Neutrophil (primary cell): ENCODE measurements around the gene SV2B.
"Not testable (repeated sequence)": the region's sequence is repeated elsewhere in the genome, so short reads cannot be mapped to it uniquely, and the experiment has no call there.

Experiments used
- H3K27ac ChIP-seq: fragments of 200-600 bp; sonication (generic); 2 replicates; pipeline ENCODE4 v1.5.1; 2016; ENCODE audit warnings: mild to moderate bottlenecking, moderate library complexity
- H3K27me3 ChIP-seq: fragments of 200-600 bp; sonication (generic); 2 replicates; pipeline ENCODE4 v1.6.0; 2016; ENCODE audit warnings: mild to moderate bottlenecking
- H3K36me3 ChIP-seq: fragments of 200-600 bp; sonication (generic); 2 replicates; pipeline ENCODE4 v1.5.1; 2017
- H3K4me1 ChIP-seq, 2 experiments: fragments of 200-600 bp in 1 of 2; sonication (generic) in 1 of 2; 1 replicate in 1 of 2; 2 replicates in 1 of 2; pipeline versions ENCODE4 v1.5.1 to v1.6.1; 2013 to 2016; ENCODE audit warnings: low read depth in 1 of 2, low read length in 1 of 2, mild to moderate bottlenecking in 1 of 2, moderate library complexity in 1 of 2; ENCODE audit not compliant: control insufficient read depth in 1 of 2, insufficient read depth in 1 of 2
- H3K4me3 ChIP-seq, 2 experiments: fragments of 200-600 bp in 1 of 2; sonication (generic) in 1 of 2; 1 replicate in 1 of 2; 2 replicates in 1 of 2; pipeline ENCODE4 v1.5.1; 2013 to 2016; ENCODE audit warnings: low read depth in 1 of 2, low read length in 1 of 2, mild to moderate bottlenecking in 1 of 2, moderate library complexity in 1 of 2
- H3K9me3 ChIP-seq: fragments of 200-600 bp; sonication (generic); 2 replicates; pipeline ENCODE4 v1.5.1; 2016
- CTCF ChIP-seq: fragments of 200-600 bp; sonication (generic); IDR thresholded peaks from 2 replicates; pipeline ENCODE4 v1.5.1; 2016; ENCODE audit warnings: antibody characterized with exemption

SV2B gene

DNA sequence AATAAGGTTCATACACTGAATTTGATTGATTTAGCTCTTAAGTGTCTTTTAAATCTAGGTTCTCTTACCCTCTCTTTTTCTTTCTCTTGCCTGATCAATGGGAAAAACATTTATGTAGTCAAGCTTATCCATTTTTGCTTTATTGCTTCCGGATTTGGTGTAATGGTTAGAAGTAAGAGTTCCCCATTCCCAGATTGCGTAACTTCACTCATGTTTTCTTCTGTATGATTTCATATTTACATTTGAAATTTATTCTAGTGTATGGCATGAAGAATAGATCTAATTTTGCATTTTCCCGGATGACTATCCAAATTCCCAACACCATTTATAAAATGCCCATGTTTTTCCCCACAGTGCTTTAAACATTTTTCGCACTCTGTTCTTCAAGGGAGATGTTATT lies 27.9 kb upstream of the SV2B start:
- no peak overlapping the region for H3K27ac ChIP-seq
- no peaks in the 10 kb centered on the region for H3K9me3 ChIP-seq
- no peak for TF ChIP-seq CTCF
- H3K36me3 ChIP-seq, result no peaks in the 10 kb centered on the region
- peaks cover 29% of the 10 kb centered on the region for H3K27me3 ChIP-seq
- H3K4me1 ChIP-seq, result no peaks in the 10 kb centered on the region
- H3K4me3 ChIP-seq, result no peak overlapping the region

DNA sequence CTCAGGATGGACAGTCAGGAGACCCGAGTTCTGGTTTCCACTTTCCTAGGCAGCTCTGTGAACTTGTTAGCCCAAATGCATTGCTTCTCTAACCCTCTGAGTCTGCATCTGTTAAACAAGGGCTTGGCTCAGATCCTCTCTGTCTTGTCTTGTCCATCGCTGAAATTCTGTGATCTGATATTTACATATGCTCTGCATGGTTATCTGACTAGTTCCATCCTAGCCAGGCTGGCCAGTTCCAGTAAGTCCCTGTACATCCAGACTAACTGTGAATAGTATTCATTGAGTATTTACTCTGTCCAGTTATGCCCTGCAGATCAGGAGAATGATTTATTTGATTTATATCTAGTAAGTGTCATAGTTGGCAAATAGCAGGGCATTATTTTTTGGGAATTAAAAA lies 27.0 kb upstream of the SV2B start:
- Histone ChIP-seq H3K27me3 (peaks cover 29% of the 10 kb centered on the region), H3K4me3 (no peak overlapping the region), H3K36me3 (no peaks in the 10 kb centered on the region), H3K4me1 (no peaks in the 10 kb centered on the region), H3K27ac (no peak overlapping the region), H3K9me3 (no peaks in the 10 kb centered on the region)
- TF ChIP-seq CTCF, result no peak

GRCh38 chr15:91073768-91074167 lies 26.3 kb upstream of the SV2B start:
- Histone ChIP-seq H3K27me3 (peaks cover 29% of the 10 kb centered on the region), H3K4me3 (no peak overlapping the region), H3K36me3 (no peaks in the 10 kb centered on the region), H3K27ac (no peak overlapping the region), H3K9me3 (no peaks in the 10 kb centered on the region), H3K4me1 (no peaks in the 10 kb centered on the region)
- TF ChIP-seq CTCF, result no peak

- H3K4me1 ChIP-seq, result no peaks in the 10 kb centered on the region
- peaks cover 12% of the 10 kb centered on the region for H3K27me3 ChIP-seq
- no peaks in the 10 kb centered on the region for H3K36me3 ChIP-seq
- no peak for TF ChIP-seq CTCF
- H3K27ac ChIP-seq, result no peak overlapping the region
- H3K4me3 ChIP-seq, result no peak overlapping the region
- H3K9me3 ChIP-seq, result no peaks in the 10 kb centered on the region
Measured at GRCh38 chr15:91075739-91076138, 24.3 kb upstream of the SV2B start.

- Histone ChIP-seq H3K27me3 (no peaks in the 10 kb centered on the region), H3K9me3 (no peaks in the 10 kb centered on the region), H3K4me3 (no peak overlapping the region), H3K4me1 (no peaks in the 10 kb centered on the region), H3K36me3 (no peaks in the 10 kb centered on the region), H3K27ac (no peak overlapping the region)
- TF ChIP-seq CTCF, result no peak
Measured at GRCh38 chr15:91077029-91077428, 23.0 kb upstream of the SV2B start.

DNA sequence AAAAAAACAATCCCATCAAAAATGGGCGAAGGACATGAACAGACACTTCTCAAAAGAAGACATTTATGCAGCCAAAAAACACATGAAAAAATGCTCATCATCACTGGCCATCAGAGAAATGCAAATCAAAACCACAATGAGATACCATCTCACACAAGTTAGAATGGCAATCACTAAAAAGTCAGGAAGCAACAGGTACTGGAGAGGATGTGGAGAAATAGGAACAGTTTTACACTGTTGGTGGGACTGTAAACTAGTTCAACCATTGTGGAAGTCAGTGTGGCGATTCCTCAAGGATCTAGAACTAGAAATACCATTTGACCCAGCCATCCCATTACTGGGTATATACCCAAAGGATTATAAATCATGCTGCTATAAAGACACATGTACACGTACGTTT lies 6.2 kb upstream of the SV2B start:
- not testable (repeated sequence) for H3K9me3 ChIP-seq, H3K27ac ChIP-seq, H3K4me1 ChIP-seq, H3K36me3 ChIP-seq, H3K4me3 ChIP-seq
- peaks cover 57% of the 10 kb centered on the region for H3K27me3 ChIP-seq
